HS-27A (cell line): ENCODE results near the gene MACROD2.

Experiments used
- DNase-seq: peaks from one replicate; pipeline ENCODE4 v3.0.0-alpha.2; 2012; ENCODE audit warnings: low read depth, missing footprints

The MACROD2 gene

GRCh38 chr20:15627501-15627903 lies 1632.2 kb downstream of the MACROD2 start:
- no peak for DNase-seq

DNA sequence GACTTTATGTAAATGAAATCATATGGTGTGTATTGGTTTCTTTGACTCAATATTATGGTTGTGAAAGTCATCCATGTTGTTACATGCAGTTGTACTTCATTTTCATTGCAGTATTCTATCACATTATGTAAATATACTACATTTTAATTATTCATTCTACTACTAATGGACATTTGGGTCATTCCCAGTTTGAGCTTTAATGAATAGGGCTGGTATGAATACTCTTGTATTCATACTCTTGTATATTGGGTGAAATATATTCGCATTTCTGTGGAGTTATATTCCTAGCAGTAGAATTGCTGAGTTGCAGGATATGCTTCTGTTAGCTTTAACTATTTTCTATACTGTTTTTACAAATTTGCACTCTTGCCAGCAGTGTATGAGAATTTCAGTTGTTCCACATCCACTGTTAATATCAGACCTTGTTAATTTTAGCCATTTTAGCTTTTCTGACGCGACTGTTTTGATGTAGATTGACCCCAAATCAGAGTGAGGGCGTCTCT lies 1633.6 kb downstream of the MACROD2 start:
- no peak for DNase-seq

- DNase-seq = no peak
Measured at GRCh38 chr20:15630360-15630759, 1635.0 kb downstream of the MACROD2 start.

DNA sequence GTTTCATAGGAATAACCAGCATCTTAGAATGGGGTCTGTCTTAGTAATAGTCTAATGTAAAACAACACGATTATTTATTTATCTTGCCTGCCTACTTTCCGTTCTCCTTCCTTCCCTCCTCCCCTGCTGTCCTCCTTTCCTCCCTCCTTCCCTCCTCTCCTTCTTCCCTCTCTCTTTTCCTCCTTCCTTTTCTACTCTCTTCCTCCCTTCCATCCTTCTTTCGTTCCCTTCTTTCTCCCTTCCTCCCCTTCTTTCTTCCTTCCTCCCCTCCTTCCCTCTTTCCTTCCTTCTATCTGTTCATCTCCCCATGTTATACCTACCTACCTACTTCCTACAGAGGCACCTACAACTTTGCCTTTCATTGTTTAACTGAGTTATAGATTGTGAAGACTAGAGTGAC lies 1637.4 kb downstream of the MACROD2 start:
- no peak for DNase-seq

GRCh38 chr20:15634102-15634501 lies 1638.8 kb downstream of the MACROD2 start:
- no peak for DNase-seq

DNA sequence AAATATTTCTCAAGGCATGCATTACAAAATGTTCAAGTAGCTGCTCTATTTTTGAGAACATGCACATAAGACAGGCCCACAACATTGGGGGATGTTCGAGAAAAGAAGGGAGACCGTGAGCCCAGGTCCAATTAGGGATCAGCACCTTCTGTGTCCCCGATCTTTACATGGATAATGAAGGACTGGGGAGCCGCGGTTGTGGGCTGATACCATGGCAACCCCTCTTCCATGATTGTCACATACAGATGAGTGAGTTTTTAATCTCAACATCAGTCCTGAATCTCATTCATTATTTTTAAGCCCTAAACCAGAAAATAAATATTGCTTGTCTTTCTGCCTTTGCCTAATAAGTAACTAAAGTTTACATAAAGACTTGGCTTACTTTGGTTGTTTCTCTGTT lies 1642.2 kb downstream of the MACROD2 start:
- DNase-seq = no peak

GRCh38 chr20:15637950-15638754 lies 1642.8 kb downstream of the MACROD2 start:
- no peak for DNase-seq

GRCh38 chr20:15638816-15639215 lies 1643.5 kb downstream of the MACROD2 start:
- DNase-seq = no peak

DNA sequence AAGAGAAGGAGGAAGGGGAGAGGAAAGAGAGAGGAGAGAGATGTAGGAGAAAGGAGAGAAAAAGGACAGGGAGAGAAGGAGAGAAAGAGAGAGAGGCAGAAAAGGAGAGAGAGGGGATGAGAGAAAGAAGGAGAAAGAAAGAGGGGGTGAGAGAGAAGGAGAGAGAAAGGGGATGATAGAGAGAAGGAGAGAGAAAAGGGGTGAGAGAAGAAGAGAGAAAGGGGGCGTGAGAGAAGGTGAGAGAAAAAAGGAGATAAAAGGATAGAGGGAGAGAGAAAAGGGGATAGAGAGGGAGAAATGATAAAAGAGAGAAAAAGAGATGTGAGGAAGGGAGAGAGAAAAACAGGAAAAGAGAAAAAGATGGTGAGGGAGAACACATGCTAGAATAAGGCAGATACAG lies 1644.5 kb downstream of the MACROD2 start:
- DNase-seq = no peak

- no peak for DNase-seq
Measured at GRCh38 chr20:15642109-15642508, 1646.8 kb downstream of the MACROD2 start.

- no peak for DNase-seq
Measured at GRCh38 chr20:15642676-15643075, 1647.4 kb downstream of the MACROD2 start.

DNA sequence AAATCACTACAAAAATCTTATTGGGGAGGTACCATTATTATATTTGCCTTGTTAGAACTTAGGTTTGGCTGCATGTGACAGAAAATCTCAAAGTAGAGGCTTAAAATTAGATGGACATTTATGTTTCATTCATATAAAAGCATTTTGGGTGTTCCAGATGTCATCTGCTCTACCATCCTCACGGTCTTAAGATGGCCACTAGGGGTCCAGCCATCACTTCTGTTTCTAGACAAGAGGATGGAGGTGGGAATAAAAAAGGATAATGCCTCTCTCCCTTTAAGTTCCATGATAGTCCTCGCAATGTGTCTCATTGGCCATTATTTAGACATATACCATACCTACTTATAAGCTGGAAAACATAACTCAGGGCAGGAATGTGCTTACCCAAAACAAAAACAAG lies 1648.4 kb downstream of the MACROD2 start:
- no peak for DNase-seq

GRCh38 chr20:15645816-15646215 lies 1650.5 kb downstream of the MACROD2 start:
- DNase-seq = no peak

DNA sequence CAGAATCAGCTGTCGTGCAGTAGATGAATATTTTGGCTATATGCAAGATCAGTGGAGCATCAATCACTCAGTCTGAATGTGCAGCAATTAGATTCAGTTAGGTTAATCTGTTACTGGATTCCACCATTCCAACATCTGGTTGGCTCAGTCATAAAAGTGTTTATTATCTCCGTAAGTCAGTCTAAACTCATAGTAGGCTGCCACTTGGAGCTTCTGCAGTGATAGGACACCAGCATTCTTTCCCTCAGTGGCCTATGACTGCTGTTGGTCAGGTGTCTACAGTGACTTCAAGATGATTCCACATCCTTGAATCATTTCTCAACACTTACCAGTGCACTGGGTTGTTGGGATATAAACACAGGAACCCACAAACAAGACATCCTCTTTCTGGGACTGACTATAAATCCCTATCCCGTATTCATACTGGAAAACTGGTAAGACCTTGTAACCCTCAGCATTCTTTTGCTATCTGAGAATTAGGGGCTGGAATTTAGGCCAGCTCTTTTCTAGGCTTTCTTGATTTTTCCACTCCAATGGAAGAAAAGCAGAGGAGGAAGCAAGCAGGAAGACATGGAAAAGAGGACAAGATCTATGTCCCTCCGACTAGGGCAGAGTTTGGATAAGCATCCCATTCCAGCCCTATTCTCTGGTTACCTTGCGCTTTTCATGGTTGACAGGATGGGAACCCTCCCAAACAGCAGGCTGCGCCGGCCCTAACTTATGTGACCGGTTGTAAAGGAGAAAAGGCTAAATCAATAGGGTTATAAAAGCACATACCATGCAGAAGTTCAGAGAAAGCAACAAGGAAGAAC lies 1658.3 kb downstream of the MACROD2 start:
- DNase-seq = no peak

GRCh38 chr20:15654208-15654649 lies 1658.9 kb downstream of the MACROD2 start:
- DNase-seq = peak; percentile 66

DNA sequence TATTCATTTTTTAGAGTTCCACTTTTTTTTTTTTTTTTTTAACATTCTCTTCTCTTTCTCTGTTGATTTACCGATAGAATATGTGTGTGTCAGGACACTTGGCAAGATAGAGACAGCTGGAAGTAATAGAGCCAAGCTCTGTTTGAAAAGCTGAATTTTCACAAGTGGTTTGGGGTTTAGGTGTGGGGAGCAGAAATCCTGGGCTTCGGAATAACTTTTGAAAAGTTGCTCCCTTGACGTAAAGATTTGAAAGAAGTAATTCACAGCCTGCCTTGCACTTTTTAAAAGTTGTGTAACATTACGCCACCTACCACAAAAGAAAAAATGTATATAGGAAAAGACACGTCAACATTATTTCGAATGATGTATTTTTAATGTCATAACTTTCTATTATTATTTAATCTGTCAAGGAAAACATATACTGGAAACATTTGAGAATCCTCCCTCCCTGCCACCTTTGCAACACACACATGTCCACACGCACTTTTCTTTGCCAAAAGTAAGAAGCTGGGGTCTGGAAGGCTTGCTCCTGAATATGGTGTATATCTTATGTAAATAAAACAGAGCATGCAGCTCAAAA lies 1660.1 kb downstream of the MACROD2 start:
- DNase-seq = no peak

GRCh38 chr20:15656124-15656523 lies 1660.8 kb downstream of the MACROD2 start:
- peak; percentile 56 for DNase-seq

DNA sequence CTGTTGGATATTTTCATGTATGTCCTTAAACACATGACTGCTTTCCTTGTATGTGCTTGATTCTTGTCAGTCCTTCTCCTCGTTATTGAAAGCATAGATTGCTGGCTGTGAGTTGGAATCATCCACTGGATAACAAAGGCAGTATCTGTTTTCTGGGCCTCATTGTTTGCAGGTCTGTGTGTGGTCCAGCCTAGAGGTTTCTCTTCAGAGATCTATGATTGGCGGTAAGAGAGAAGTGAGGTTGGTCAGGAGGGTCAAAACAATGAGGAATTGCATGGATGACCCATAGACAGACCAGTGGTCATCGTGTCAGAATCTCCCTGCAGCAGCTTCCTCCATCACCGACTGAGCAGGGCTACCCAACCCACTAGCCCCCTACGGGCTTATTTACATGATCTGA lies 1663.0 kb downstream of the MACROD2 start:
- no peak for DNase-seq

GRCh38 chr20:15673206-15673605 lies 1677.9 kb downstream of the MACROD2 start:
- DNase-seq = peak; percentile 87

- no peak for DNase-seq
Measured at GRCh38 chr20:15674253-15675060, 1679.1 kb downstream of the MACROD2 start.

GRCh38 chr20:15675061-15675514 lies 1679.8 kb downstream of the MACROD2 start:
- DNase-seq = no peak
